ENCODE results near the gene IFITM1. TPM values are rescaled to one million over a fixed set of nuclear protein-coding genes. Genes with fewer than 3 reads are reported as not detected.

IFITM1 gene
- total and polyA plus RNA-seq, 9 of the 15 experiments (the other 6 are each of a cell fraction or from before 2014, with no cell fraction given): 691 to 5,579 (median 974) TPM

DNA sequence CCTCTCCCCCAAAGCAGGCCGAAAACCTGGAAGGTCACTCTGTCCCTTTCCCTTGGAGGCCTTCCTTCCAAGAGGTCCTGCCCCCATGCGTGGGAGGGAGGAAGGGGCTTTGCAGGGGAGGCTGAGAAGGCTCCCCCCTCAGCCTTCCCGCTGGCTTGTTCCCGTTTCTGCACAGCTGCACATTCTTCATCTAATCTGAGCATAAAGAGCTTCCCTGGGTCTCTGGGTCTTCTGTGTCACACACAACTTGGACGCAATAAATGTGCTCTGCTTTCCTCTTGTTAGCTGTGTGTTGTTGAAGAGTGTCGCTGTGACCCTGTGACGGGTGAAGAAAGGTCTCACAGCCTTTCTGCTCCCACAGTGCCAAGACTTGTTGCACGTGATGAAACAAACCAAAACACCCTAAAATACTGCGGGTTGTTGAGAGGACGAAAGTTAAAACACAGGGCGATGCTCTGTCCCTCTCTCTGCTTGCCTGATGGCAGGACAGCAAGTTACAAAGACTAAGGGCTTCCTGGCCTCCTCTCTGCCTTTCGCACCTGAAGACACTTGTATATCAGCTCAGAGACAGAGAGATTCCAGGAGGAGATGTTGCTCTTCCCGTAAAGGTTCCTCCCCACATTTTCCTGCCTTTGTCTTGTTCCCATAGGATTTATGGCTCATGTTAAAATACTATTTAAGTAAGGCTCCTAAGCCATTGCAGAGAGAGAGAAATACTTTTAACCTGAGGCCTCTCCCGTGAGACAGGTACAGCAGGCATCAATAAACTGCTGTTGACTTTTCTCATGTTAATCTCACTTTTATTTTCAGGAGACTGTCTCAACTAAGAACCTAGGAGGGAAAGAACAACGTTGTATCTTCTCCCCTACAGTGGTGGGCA, 22.2 kb downstream of the IFITM1 start (continued):
- TF ChIP-seq NRF1 (conservative IDR thresholded peaks at IDR 0.05 in 1 of 2, IDR thresholded peaks at IDR 0.05 in 1 of 2) (peak; percentile 26 to 36; a peak in 1 of 4 replicates), ZNF668 (CRISPR knock-in tag; IDR thresholded peaks at IDR 0.05) (no peak), HSF4 (CRISPR knock-in tag; IDR thresholded peaks at IDR 0.05; ENCODE audit: borderline replicate concordance) (no peak), TCF7 (IDR thresholded peaks at IDR 0.05; ENCODE audit: borderline replicate concordance) (no peak), HMGN3 (IDR thresholded peaks at IDR 0.05; ENCODE audit: borderline replicate concordance, extremely low read depth, insufficient read length, low read depth, low read length) (no peak), MTF1 (CRISPR knock-in tag; IDR thresholded peaks at IDR 0.05; ENCODE audit: borderline replicate concordance) (no peak), ZNF589 (CRISPR knock-in tag; IDR thresholded peaks at IDR 0.05; ENCODE audit: low read depth) (no peak), MEF2D (tag; conservative IDR thresholded peaks at IDR 0.05; ENCODE audit: low read depth) (no peak), ZNF444 (CRISPR knock-in tag; IDR thresholded peaks at IDR 0.05) (no peak), ELF1 (tag; IDR thresholded peaks at IDR 0.05) (no peak), TFAM (CRISPR knock-in tag; conservative IDR thresholded peaks at IDR 0.05) (no peak), ZNF239 (CRISPR knock-in tag; IDR thresholded peaks at IDR 0.05) (no peak), ILK (tag; IDR thresholded peaks at IDR 0.05; ENCODE audit: borderline replicate concordance, low read depth) (no peak), FOS (IDR thresholded peaks at IDR 0.05; ENCODE audit: extremely low read depth, insufficient read length) (no peak), EP300 (IDR thresholded peaks at IDR 0.05; ENCODE audit: low read length) (no peak; the same call in 1 of the 2 replicates)
- TF ChIP-seq, protein P1, sequence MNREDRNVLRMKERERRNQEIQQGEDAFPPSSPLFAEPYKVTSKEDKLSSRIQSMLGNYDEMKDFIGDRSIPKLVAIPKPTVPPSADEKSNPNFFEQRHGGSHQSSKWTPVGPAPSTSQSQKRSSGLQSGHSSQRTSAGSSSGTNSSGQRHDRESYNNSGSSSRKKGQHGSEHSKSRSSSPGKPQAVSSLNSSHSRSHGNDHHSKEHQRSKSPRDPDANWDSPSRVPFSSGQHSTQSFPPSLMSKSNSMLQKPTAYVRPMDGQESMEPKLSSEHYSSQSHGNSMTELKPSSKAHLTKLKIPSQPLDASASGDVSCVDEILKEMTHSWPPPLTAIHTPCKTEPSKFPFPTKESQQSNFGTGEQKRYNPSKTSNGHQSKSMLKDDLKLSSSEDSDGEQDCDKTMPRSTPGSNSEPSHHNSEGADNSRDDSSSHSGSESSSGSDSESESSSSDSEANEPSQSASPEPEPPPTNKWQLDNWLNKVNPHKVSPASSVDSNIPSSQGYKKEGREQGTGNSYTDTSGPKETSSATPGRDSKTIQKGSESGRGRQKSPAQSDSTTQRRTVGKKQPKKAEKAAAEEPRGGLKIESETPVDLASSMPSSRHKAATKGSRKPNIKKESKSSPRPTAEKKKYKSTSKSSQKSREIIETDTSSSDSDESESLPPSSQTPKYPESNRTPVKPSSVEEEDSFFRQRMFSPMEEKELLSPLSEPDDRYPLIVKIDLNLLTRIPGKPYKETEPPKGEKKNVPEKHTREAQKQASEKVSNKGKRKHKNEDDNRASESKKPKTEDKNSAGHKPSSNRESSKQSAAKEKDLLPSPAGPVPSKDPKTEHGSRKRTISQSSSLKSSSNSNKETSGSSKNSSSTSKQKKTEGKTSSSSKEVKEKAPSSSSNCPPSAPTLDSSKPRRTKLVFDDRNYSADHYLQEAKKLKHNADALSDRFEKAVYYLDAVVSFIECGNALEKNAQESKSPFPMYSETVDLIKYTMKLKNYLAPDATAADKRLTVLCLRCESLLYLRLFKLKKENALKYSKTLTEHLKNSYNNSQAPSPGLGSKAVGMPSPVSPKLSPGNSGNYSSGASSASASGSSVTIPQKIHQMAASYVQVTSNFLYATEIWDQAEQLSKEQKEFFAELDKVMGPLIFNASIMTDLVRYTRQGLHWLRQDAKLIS (CRISPR knock-in tag; IDR thresholded peaks at IDR 0.05): no peak
- TF ChIP-seq, protein P2, sequence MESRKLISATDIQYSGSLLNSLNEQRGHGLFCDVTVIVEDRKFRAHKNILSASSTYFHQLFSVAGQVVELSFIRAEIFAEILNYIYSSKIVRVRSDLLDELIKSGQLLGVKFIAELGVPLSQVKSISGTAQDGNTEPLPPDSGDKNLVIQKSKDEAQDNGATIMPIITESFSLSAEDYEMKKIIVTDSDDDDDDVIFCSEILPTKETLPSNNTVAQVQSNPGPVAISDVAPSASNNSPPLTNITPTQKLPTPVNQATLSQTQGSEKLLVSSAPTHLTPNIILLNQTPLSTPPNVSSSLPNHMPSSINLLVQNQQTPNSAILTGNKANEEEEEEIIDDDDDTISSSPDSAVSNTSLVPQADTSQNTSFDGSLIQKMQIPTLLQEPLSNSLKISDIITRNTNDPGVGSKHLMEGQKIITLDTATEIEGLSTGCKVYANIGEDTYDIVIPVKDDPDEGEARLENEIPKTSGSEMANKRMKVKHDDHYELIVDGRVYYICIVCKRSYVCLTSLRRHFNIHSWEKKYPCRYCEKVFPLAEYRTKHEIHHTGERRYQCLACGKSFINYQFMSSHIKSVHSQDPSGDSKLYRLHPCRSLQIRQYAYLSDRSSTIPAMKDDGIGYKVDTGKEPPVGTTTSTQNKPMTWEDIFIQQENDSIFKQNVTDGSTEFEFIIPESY (CRISPR knock-in tag; IDR thresholded peaks at IDR 0.05): no peak
- TF ChIP-seq, protein P3, sequence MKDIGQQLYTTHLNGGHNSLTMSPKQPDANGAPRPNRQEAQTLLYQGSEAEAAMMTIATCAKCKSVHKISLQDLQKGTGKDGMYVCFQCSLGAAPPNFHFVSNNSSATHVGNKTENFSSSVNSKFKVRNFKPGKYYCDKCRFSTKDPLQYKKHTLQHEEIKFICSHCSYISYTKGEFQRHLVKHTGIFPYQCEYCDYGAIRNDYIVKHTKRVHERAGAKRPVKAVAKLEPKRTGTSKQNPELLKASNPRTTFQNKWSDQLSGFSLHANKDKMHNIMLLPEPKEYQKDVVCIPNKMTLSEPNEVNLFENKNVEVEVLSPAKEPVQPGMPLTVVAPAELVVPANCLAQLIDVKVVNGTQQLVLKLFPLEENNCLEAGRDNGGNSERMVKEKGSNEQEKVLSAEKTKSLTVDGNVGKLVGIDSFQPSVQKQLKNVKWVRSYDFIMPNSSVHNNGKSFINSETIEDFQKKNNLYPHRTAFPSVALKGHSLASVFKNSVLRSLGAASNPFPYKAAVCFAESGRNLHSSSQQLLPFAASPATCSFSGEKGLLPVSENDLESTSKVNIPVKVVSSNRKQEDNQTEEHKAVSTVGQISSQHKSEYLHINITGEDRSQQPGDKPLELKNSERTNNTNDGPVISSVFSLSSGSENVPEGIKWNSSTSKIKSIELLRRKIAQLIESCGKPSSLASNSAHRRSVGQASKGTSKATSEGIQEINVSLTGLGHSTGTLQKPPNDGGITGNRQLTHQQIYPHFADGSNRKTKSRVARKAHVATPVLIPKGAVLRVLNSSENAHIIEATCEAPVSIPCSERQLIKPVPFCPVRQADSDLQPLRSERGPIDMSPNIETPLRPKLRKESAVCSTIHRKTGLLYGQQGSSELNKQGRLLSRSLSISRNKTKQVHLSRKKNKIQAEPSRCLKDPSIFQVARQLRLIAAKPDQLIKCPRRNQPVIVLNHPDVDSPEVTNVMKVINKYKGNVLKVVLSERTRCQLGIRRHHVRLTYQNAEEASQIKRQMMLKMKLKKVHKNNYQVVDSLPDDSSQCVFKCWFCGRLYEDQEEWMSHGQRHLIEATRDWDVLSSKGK (CRISPR knock-in tag; IDR thresholded peaks at IDR 0.05): no peak

Measured in K562 (cell line).